ENCODE measurements around the gene NPSR1.

GRCh38 chr7:34719636-34720035 lies 61.6 kb downstream of the NPSR1 start:
- TF ChIP-seq CTCF (IDR thresholded peaks at IDR 0.05) (no peak), POLR2A (IDR thresholded peaks at IDR 0.05) (no peak)

All from sigmoid colon (tissue), 3 donors.